IPS-NIHi7 (cell line): ENCODE data around the gene EMC10.
A peak's percentile ranks its signal among the peaks of the same experiment; 100 is the strongest.

ENCODE experiments used
- DNase-seq: peaks from one replicate; pipeline ENCODE4 v3.0.0; 2012; ENCODE audit warnings: mixed read lengths; ENCODE audit errors: extremely low spot score

The EMC10 gene

GRCh38 chr19:50477751-50478515, 1.6 kb downstream of the EMC10 start:
- no peak for DNase-seq

- DNase-seq, result peak; percentile 79
These were observed 2.8 kb downstream of the EMC10 start for GRCh38 chr19:50478901-50479715.

- DNase-seq, result no peak
These were observed 3.5 kb downstream of the EMC10 start for GRCh38 chr19:50479761-50480251.

GRCh38 chr19:50480281-50481111, 4.2 kb downstream of the EMC10 start:
- no peak for DNase-seq

- DNase-seq, result no peak
These were observed 5.2 kb downstream of the EMC10 start for GRCh38 chr19:50481351-50482149.

- DNase-seq, result no peak
These were observed 6.1 kb downstream of the EMC10 start for GRCh38 chr19:50482271-50482855.

GRCh38 chr19:50482916-50483315, 6.6 kb downstream of the EMC10 start:
- no peak for DNase-seq

- DNase-seq, result no peak
These were observed 9.1 kb downstream of the EMC10 start for GRCh38 chr19:50485284-50485955.

- peak; percentile 63 for DNase-seq
These were observed 10.7 kb downstream of the EMC10 start for GRCh38 chr19:50486823-50487515.

GRCh38 chr19:50488389-50489194, 12.3 kb downstream of the EMC10 start:
- DNase-seq, result no peak

GRCh38 chr19:50489461-50490011, 13.2 kb downstream of the EMC10 start:
- no peak for DNase-seq

GRCh38 chr19:50490411-50490811, 14.1 kb downstream of the EMC10 start:
- no peak for DNase-seq

GRCh38 chr19:50490991-50491472, 14.7 kb downstream of the EMC10 start:
- no peak for DNase-seq

GRCh38 chr19:50492303-50493052, 16.2 kb downstream of the EMC10 start:
- no peak for DNase-seq

- no peak for DNase-seq
These were observed 16.9 kb downstream of the EMC10 start for GRCh38 chr19:50493171-50493570.

GRCh38 chr19:50494186-50495019, 18.1 kb downstream of the EMC10 start:
- no peak for DNase-seq
